ENCODE measurements around the gene XXYLT1.
A peak's percentile ranks its signal among the peaks of the same experiment; 100 is the strongest.
"Not testable (repeated sequence)": the region's sequence is repeated elsewhere in the genome, so short reads cannot be mapped to it uniquely, and the experiment has no call there.

XXYLT1 gene

GRCh38 chr3:195107031-195107430 lies 163.9 kb downstream of the XXYLT1 start:
- DNase-seq, result not testable (repeated sequence)

- peak; percentile 37 to 61 (median 50) for DNase-seq
Measured at GRCh38 chr3:195106418-195106906, 164.5 kb downstream of the XXYLT1 start.

GRCh38 chr3:195105841-195106417 lies 165.0 kb downstream of the XXYLT1 start:
- no peak for DNase-seq

GRCh38 chr3:195105389-195105788 lies 165.6 kb downstream of the XXYLT1 start:
- no peak for DNase-seq

GRCh38 chr3:195104340-195104739 lies 166.6 kb downstream of the XXYLT1 start:
- DNase-seq, result no peak

GRCh38 chr3:195103623-195104022 lies 167.3 kb downstream of the XXYLT1 start:
- DNase-seq, result no peak

- DNase-seq, result no peak
Measured at GRCh38 chr3:195102609-195103467, 168.1 kb downstream of the XXYLT1 start.

GRCh38 chr3:195101927-195102608 lies 168.9 kb downstream of the XXYLT1 start:
- DNase-seq, result no peak

- no peak for DNase-seq
Measured at GRCh38 chr3:195101001-195101583, 169.9 kb downstream of the XXYLT1 start.

- no peak for DNase-seq
Measured at GRCh38 chr3:195099951-195100785, 170.8 kb downstream of the XXYLT1 start.

- no peak for DNase-seq
Measured at GRCh38 chr3:195098741-195099525, 172.0 kb downstream of the XXYLT1 start.

- DNase-seq, result no peak
Measured at GRCh38 chr3:195097331-195098255, 173.4 kb downstream of the XXYLT1 start.

- DNase-seq, result no peak
Measured at GRCh38 chr3:195096484-195097330, 174.3 kb downstream of the XXYLT1 start.

- DNase-seq, result no peak
Measured at GRCh38 chr3:195096053-195096452, 174.9 kb downstream of the XXYLT1 start.

- no peak for DNase-seq
Measured at GRCh38 chr3:195095704-195096036, 175.3 kb downstream of the XXYLT1 start.

GRCh38 chr3:195095035-195095703 lies 175.8 kb downstream of the XXYLT1 start:
- DNase-seq, result no peak

- no peak for DNase-seq
Measured at GRCh38 chr3:195094191-195094921, 176.6 kb downstream of the XXYLT1 start.

- DNase-seq, result no peak
Measured at GRCh38 chr3:195093731-195094130, 177.2 kb downstream of the XXYLT1 start.

Data from activated CD4-positive, CD25-positive, alpha-beta regulatory T cell (primary cell).